ENCODE measurements around the gene TRMT61A.

DNA sequence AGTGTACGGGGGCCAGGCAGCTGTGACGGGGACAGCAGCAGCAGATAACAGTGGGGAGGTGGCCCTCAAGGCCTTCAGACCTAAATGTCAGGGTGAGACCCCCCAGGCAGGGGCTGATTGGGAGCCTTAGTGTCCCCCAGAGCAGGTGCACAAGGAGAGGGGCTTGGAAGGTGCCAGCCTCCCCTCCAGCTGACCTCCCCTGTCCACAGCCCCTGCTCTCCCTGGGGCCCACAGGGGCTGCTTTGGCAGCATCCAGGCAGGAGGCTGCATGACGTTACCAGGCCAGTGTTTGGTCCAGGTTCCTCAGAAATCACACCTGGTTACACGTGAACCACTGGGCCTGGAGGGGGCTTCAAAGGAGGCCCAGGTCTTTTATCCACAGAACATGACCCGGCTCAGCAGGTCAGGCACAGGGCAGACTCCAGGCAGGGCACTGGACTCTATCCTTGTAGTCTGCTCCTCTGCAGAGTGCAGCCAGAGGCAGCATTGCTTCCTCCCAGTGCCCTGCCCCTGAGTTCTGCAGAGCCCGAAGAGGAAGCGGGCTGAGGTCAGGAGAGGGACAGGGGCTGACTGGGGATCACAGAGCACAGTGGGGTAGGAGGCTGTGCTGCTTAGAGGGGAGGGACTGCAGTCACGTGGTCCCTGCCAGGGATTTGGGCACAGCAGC lies 2.6 kb upstream of the TRMT61A start:
- TF ChIP-seq, protein P1, sequence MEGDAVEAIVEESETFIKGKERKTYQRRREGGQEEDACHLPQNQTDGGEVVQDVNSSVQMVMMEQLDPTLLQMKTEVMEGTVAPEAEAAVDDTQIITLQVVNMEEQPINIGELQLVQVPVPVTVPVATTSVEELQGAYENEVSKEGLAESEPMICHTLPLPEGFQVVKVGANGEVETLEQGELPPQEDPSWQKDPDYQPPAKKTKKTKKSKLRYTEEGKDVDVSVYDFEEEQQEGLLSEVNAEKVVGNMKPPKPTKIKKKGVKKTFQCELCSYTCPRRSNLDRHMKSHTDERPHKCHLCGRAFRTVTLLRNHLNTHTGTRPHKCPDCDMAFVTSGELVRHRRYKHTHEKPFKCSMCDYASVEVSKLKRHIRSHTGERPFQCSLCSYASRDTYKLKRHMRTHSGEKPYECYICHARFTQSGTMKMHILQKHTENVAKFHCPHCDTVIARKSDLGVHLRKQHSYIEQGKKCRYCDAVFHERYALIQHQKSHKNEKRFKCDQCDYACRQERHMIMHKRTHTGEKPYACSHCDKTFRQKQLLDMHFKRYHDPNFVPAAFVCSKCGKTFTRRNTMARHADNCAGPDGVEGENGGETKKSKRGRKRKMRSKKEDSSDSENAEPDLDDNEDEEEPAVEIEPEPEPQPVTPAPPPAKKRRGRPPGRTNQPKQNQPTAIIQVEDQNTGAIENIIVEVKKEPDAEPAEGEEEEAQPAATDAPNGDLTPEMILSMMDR (conservative IDR thresholded peaks at IDR 0.05): no peak
- TF ChIP-seq EZH2 (IDR thresholded peaks at IDR 0.05; ENCODE audit: low read depth): no peak
